Measurements from ENCODE around the gene FSTL4. TPM values are rescaled to one million over a fixed set of nuclear protein-coding genes. Genes with fewer than 3 reads are reported as not detected.
A peak's percentile ranks its signal among the peaks of the same experiment; 100 is the strongest.

Gene FSTL4
- 6.5 and 6.7 TPM in 2 replicates for total RNA-seq
- 0.26 TPM for total RNA-seq (2013)
- polyA plus RNA-seq = 0.31 and 0.40 TPM in 2 replicates
- polyA minus RNA-seq = 0.34 and 1.2 TPM in 2 replicates

DNA sequence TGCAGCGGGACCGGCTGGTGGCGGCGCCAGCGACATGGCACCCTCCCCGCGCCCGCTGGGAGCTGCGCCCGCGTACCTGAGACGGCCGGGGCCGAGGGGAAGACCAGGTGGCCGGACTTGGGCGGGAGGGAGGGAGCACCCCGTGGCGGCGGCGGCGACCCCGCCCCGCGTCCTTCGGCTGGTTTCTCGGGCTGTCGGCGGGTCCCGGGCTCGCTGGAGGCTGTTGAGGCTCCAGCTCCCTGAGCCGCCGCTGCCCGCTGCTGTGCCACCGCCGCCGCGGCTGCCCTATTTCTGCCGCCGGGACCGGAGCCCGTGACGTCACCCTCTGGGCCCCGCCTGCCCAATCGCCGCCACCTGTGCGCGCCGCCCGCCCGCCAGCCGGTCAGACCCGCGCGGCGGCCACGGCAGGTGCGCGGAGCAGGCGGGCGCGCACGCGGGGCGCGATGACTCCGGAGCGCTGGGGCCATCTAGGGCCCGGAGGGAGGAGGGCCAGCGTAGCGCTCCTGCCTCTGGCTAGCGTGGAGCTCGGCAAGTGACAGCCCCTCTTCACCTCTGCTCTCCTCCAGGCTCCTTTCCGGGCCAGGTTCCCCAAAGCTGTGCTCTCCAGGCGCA is at the start of gene FSTL4:
FSTL4 (minus strand) TSS at position 293 of the 612 bp plus-strand sequence.
- ATAC-seq (ENCODE audit: low read depth) = peak; percentile 68
- Histone ChIP-seq H3K9me3 (ENCODE audit: control extremely low read depth in 1 of 3, control insufficient read depth in 2 of 3, insufficient read depth in 1 of 3, low read length in 2 of 3) (no peaks in the 10 kb centered on the region), H4K20me1 (ENCODE audit: control insufficient read depth, insufficient read depth, low read length, poor library complexity, severe bottlenecking) (no peaks in the 10 kb centered on the region), H2AFZ (ENCODE audit: insufficient read depth, low read depth, low read length, poor library complexity, severe bottlenecking) (peak within 1 kb of the TSS; percentile 72), H3K79me2 (ENCODE audit: control insufficient read depth, insufficient read depth, low read length) (no peaks in the 10 kb centered on the region), H3K4me1 (ENCODE audit: control insufficient read depth in 2 of 2, insufficient read depth in 2 of 2, low read length in 2 of 2) (peaks cover 17 to 23% of the 10 kb centered on the region in 2 donors), H3K36me3 (replicated peaks in 1 of 2; ENCODE audit: control extremely low read depth in 1 of 2, control insufficient read depth in 1 of 2, extremely low read depth in 1 of 2, insufficient read depth in 2 of 2, low read length in 1 of 2) (no peaks in the 10 kb centered on the region), H3K9ac (ENCODE audit: low read length) (peak within 1 kb of the TSS; percentile 66), H3K27me3 (replicated peaks in 1 of 4; ENCODE audit: control extremely low read depth in 1 of 4, control insufficient read depth in 3 of 4, insufficient read depth in 4 of 4, low read length in 3 of 4) (peaks cover 2 to 50% (median 44%) of the 10 kb centered on the region in 4 experiments), H3K27ac (ENCODE audit: low read length in 2 of 2) (no peak within 1 kb of the TSS), H3K4me2 (replicated peaks; ENCODE audit: low read depth, low read length, poor library complexity, severe bottlenecking) (peak within 1 kb of the TSS; percentile 91), H3K4me3 (ENCODE audit: control extremely low read depth in 1 of 5, extremely low read depth in 1 of 5, insufficient read depth in 1 of 5, low read depth in 2 of 5, low read length in 4 of 5) (peak within 1 kb of the TSS; percentile 32 to 60 (median 52))
- under 1% methylated on average over 74 of the region's 74 CpGs for WGBS (ENCODE audit: insufficient coverage)
- CTCF ChIA-PET = interaction anchor here (1.4 kb wide), 1 partner anchor 12 kb away, joined by 4 read pairs; no protein-coding TSS in a partner anchor
- peak; percentile 69 for DNase-seq
- H3K9me3 Mint-ChIP-seq (ENCODE audit: insufficient read depth) = no peaks in the 10 kb centered on the region
- no peak within 1 kb of the TSS for H3K27ac Mint-ChIP-seq
- peaks cover 15% of the 10 kb centered on the region for H3K4me1 Mint-ChIP-seq
- POLR2A ChIA-PET = no interaction called here
- peak within 1 kb of the TSS; percentile 83 for H3K4me3 Mint-ChIP-seq
- TF ChIP-seq EZH2 (IDR thresholded peaks at IDR 0.05; ENCODE audit: borderline replicate concordance, insufficient read depth, low read depth, low read length, poor library complexity, severe bottlenecking) = no peak
- TF ChIP-seq, protein P1, sequence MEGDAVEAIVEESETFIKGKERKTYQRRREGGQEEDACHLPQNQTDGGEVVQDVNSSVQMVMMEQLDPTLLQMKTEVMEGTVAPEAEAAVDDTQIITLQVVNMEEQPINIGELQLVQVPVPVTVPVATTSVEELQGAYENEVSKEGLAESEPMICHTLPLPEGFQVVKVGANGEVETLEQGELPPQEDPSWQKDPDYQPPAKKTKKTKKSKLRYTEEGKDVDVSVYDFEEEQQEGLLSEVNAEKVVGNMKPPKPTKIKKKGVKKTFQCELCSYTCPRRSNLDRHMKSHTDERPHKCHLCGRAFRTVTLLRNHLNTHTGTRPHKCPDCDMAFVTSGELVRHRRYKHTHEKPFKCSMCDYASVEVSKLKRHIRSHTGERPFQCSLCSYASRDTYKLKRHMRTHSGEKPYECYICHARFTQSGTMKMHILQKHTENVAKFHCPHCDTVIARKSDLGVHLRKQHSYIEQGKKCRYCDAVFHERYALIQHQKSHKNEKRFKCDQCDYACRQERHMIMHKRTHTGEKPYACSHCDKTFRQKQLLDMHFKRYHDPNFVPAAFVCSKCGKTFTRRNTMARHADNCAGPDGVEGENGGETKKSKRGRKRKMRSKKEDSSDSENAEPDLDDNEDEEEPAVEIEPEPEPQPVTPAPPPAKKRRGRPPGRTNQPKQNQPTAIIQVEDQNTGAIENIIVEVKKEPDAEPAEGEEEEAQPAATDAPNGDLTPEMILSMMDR (IDR thresholded peaks at IDR 0.05) = no peak
- peaks cover 50% of the 10 kb centered on the region for H3K27me3 Mint-ChIP-seq
- intact Hi-C loops (cut with micrococcal nuclease) = loop anchor here (10.0 kb wide), 1 partner anchor 498 kb away; no protein-coding TSS in a partner anchor

- H3K4me1 Mint-ChIP-seq = peaks cover 9% of the 10 kb centered on the region
- Histone ChIP-seq H3K4me2 (replicated peaks; ENCODE audit: low read depth, low read length, poor library complexity, severe bottlenecking) (no peak overlapping the region), H3K4me3 (ENCODE audit: control extremely low read depth in 1 of 5, extremely low read depth in 1 of 5, insufficient read depth in 1 of 5, low read depth in 2 of 5, low read length in 4 of 5) (no peak overlapping the region), H3K36me3 (replicated peaks in 1 of 2; ENCODE audit: control extremely low read depth in 1 of 2, control insufficient read depth in 1 of 2, extremely low read depth in 1 of 2, insufficient read depth in 2 of 2, low read length in 1 of 2) (no peaks in the 10 kb centered on the region), H3K4me1 (ENCODE audit: control insufficient read depth in 2 of 2, insufficient read depth in 2 of 2, low read length in 2 of 2) (peaks cover 0 to 12% of the 10 kb centered on the region in 2 donors), H3K27me3 (replicated peaks in 1 of 4; ENCODE audit: control extremely low read depth in 1 of 4, control insufficient read depth in 3 of 4, insufficient read depth in 4 of 4, low read length in 3 of 4) (no peaks in the 10 kb centered on the region), H3K9ac (ENCODE audit: low read length) (no peak overlapping the region), H3K79me2 (ENCODE audit: control insufficient read depth, insufficient read depth, low read length) (no peaks in the 10 kb centered on the region), H2AFZ (ENCODE audit: insufficient read depth, low read depth, low read length, poor library complexity, severe bottlenecking) (no peak overlapping the region), H4K20me1 (ENCODE audit: control insufficient read depth, insufficient read depth, low read length, poor library complexity, severe bottlenecking) (no peaks in the 10 kb centered on the region), H3K9me3 (ENCODE audit: control extremely low read depth in 1 of 3, control insufficient read depth in 2 of 3, insufficient read depth in 1 of 3, low read length in 2 of 3) (no peaks in the 10 kb centered on the region), H3K27ac (ENCODE audit: low read length in 2 of 2) (no peak overlapping the region)
- H3K27me3 Mint-ChIP-seq = no peaks in the 10 kb centered on the region
- intact Hi-C loops (cut with micrococcal nuclease) = no loop called here
- no peak for DNase-seq
- no peak for ATAC-seq (ENCODE audit: low read depth)
- no peak overlapping the region for H3K27ac Mint-ChIP-seq
- ChIA-PET POLR2A (no interaction called here), CTCF (interaction anchor here (1.1 kb wide), 1 partner anchor 276 kb away, joined by 3 read pairs; no protein-coding TSS in a partner anchor)
- no peak for TF ChIP-seq EZH2 (IDR thresholded peaks at IDR 0.05; ENCODE audit: borderline replicate concordance, insufficient read depth, low read depth, low read length, poor library complexity, severe bottlenecking)
- TF ChIP-seq, protein P1 (IDR thresholded peaks at IDR 0.05) = no peak
- no peaks in the 10 kb centered on the region for H3K9me3 Mint-ChIP-seq (ENCODE audit: insufficient read depth)
- 92% methylated on average over 2 of the region's 2 CpGs for WGBS (ENCODE audit: insufficient coverage)
- no peak overlapping the region for H3K4me3 Mint-ChIP-seq
These were observed 49.0 kb upstream of the FSTL4 start for GRCh38 chr5:133661389-133661788.

Data from B cell (primary cell).